CD4-positive, alpha-beta T cell treated with Interleukin-12 subunit alpha and Interleukin-12 subunit beta, for 1 hour (primary cell): ENCODE results near the gene RPS26.

Experiments used
- DNase-seq: peaks from one replicate; pipeline ENCODE4 v3.0.0-alpha.2; 2020

RPS26 gene

DNA sequence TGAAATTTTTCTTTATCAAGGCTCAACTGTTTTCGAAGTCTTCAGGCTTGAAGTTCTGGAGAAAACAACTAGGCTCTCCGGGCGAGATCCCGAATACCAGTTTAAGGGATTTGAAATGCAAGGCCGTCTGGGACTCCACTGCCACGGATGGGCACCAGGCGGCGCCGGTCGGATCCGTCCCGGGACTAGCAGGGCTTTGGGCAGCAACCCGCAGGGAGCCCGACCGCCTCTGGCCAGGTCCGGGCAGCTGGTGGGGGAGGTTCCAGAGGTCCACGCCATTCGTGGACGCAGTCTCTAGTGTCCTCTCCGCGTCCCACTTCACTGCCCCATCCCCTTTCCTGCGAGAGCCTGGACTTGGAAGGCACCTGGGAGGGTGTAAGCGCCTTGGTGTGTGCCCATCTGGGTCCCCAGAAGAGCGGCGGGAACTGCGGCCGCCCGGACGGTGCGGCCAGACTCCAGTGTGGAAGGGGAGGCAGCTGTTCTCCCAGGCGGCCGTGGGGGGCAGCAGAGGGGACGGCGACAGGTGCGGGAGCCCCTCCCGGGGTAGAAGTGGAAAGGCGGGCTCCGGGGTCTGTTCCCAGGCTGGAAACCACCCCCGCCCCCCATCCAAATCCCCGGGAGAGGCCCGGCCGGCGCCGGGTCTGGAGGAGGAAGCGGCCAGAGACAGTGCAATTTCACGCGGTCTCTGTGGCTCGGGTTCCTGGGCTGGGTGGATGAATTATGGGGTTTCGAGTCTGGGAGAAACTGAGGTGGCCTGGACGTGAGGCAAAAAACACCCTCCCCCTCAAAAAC, 37.4 kb downstream of the RPS26 start:
- peak; percentile 53 for DNase-seq

DNA sequence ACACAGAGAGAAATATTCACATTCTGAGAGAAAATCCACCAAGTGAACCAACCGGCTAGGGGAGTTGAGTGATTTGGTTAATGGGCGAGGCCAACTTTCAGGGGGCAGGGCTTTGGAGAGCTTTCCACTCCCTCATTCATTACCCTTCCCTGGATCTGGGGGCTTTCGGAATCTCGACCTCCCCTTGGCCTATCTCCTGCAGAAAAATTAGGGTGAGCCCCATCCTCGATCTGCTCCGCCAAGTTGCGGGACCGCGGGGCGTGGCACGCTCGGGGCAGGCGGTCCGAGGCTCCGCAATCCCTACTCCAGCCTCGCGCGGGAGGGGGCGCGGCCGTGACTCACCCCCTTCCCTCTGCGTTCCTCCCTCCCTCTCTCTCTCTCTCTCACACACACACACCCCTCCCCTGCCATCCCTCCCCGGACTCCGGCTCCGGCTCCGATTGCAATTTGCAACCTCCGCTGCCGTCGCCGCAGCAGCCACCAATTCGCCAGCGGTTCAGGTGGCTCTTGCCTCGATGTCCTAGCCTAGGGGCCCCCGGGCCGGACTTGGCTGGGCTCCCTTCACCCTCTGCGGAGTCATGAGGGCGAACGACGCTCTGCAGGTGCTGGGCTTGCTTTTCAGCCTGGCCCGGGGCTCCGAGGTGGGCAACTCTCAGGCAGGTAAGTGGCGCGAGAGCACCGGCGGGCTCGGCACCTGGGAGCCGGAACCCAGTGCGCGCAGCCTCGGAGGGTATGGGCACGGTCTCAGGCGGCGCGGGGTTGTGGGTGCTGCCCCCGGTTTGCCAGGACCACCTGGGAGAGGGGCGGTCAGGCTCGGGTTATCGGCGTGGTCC, 38.2 kb downstream of the RPS26 start, which contains the start of gene ERBB3:
Gene ERBB3 (plus strand): TSS at position 443 of the 833 bp plus-strand sequence. CDS start 136 bp downstream, at position 579.
- peak; percentile 69 for DNase-seq

DNA sequence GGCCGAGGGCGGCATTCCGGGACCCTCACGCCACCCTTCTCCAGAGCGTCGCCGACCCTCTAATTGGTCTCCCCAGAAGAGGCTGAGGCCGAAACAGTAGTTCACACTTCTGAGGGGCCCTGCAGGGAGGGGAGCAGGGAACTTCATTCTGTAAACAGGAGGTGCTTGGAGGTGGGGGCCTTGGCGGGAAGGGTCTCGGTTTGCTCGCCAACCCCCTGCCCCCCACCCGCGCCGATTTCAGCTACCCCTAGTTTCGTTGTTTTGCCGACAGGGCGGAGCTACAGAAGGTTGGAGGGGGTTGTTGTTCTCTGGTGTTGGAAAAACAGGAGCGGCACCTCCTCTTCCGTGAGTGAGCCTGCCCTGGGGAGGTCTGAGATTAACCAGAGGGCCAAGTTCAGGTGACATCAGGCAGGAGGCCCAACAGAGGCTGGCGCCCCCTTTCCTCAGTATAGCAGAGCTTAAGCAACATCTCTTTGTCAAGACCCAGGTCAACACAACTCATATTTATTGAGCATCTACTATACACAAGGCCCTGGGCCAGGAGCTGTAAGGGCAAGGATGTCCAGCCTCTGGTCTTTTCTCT, 38.9 kb downstream of the RPS26 start:
- DNase-seq: no peak

DNA sequence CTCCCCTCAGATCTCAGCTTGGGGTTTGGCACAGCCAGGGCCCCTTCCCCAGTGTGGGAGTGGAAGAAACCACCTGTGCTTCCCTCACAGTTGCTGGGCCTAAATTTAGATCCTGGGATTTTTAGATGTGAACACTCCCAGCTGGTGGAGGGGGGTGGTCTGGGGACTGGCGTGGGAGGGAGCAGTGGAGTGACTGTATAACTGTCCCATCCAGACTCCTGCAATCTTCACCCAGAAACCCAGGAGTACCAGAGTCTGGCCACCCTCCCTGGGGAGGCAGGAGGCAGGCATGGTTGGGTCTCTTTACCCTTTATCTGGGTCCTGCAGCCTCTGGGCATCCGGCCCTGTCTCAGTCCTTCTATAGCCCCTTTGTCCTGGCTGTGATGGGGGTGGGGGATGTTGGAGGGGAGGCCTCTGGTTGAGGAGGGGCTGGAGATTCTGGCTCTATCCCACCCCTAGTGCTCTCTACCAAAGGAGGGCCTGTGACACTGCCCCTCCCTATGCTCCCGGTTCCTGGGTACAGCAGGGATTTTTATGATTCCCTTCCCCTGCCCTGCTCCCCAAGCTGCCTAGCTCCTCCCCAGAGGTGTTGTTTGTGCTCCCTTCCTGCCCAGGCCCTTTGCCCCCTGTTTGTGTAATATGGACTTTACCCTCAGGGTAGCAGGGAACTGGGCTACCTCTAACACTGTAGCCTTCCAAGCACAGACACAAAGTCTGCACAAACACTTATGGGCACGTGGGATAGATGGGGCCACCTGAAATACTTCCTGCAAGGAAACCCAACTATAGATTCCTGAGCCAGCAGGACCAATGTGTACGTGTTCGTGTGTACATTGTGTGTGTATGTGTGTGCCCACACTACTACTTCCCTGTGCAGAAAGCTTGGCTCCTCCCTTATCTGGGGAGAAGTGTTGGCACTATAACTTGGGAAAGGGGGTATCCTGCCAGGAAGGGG, 40.0 kb downstream of the RPS26 start:
- no peak for DNase-seq

DNA sequence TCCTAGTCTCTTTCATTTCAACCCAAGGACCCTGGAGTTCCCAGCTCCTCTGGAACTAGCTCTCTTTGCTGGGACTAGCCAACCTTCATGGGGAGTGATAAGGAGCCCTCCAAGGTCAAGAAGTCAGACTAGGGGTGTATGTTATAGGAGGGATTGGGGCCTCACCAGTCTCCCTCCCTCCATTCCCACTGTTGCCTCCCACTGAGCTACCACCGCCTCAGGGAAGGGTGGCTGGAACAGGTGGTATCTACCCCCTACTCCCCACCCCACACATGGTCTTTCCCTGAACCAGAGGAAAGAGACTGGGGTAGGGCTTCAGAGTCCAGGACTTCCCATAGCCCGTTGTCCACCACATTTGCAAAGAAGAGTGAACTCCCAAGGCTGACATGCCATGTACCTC, 40.7 kb downstream of the RPS26 start:
- no peak for DNase-seq

DNA sequence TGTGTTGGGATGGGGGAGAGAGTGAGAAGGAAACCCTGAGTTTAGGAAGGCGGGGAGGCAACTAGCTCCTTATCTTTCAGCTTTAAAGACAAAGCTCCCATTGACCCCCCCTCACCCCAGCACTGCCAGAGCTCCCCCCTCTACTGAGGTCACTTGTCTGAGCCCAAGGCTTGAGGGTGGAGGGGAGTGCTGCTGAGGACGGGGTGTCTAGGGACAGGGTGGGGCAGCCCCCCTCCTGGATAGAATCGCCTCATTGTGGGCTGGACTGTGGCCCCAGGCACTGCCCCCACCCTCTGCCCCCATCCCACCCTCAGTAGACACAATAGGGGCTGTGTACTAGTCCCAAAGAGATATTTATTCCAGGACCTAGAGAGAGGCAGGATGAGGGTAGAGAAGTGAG, 41.2 kb downstream of the RPS26 start:
- DNase-seq: no peak

DNA sequence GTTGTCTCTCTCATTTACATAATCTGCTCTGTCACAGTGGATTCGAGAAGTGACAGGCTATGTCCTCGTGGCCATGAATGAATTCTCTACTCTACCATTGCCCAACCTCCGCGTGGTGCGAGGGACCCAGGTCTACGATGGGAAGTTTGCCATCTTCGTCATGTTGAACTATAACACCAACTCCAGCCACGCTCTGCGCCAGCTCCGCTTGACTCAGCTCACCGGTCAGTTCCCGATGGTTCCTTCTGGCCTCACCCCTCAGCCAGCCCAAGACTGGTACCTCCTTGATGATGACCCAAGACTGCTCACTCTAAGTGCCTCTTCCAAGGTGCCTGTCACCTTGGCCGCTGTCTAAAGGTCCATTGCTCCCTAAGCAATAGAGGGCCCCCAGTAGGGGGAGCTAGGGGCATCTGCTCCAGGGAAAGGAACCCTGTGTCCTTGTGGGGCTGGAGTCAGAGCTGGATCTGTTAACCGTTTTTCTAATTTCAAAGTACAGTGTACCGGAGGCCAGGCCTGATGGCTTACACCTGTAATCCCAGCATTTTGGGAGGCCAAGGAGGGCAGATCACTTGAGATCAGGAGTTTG, 43.3 kb downstream of the RPS26 start:
- peak; percentile 33 for DNase-seq

DNA sequence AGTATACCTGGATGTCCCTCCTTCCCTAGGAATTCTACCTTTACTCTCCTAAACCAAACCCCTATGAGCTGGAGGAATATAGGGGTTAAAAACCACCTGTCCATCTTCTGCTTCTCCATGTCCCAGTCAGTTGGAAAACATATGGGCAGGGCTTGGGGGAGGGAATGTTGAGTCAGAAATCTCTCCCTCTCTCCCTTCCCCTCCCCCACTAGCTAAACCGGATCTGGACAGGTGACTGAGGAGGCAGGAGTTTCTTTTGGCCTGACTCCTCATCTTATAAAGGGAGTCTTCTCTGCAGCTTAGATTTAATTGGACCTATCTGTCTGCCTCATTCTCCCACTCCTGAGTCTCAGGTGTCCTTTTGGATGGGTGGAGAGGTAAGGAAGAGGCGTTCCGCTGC, 44.4 kb downstream of the RPS26 start:
- DNase-seq: no peak

DNA sequence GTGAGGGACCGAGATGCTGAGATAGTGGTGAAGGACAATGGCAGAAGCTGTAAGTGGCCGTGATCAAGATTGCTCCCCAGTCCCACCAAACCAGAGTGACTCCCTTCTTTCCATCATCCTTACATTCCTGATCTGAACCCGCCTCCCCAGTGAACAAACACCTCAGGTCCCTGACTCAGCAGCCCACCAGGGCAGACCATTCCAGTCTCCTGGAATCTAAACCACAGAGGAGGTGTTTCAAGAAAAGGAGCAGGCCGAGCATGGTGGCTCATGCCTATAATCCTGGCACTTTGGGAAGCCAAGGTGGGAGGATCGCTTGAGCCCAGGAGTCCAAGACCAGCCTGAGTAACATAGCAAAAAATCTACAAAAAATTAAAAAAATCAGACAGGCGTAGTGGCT, 44.9 kb downstream of the RPS26 start:
- no peak for DNase-seq

DNA sequence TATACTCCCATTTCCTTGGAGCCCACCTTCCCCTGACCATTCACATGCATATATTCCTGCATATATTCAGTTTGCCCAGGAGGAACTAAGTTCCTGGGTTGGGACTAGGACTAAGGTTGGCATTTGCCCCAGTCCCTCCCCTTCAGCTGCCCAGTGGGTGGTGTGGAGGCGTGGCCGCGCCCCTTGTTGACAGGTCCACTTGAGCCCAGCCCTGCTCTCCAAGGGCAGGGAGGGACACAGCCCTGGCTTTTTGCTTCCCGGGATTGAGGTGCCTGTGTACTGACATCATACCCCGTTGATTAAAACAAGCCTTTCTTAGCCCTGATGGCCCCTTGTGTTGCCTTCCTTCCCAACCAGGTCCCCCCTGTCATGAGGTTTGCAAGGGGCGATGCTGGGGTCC, 45.5 kb downstream of the RPS26 start:
- no peak for DNase-seq
